ENCODE results near the gene FLT3.
"Not testable (repeated sequence)": the region's sequence is repeated elsewhere in the genome, so short reads cannot be mapped to it uniquely, and the experiment has no call there.

The FLT3 gene

GRCh38 chr13:28099396-28100149 is 803 bp downstream of the FLT3 start:
- no peak for DNase-seq (ENCODE audit: low read depth)

DNA sequence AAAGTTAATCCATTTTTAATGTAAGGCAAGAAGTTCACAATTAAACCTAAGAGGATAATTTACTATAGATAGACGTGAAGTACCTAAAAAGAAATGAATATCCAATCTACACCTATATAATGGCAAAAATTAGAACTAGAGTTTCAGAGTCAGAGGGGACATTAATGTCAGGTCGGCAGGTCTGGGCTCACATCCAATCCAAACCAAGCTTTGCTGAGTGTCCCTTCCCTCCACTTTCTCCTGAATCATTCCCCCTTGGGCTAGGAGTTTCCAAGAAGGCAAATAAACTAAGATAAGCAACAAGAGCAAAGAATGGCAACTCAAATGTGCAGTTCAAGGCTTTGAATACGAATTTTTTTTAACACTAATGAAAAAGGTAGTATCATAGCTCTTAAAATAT is 2.9 kb downstream of the FLT3 start:
- no peak for DNase-seq (ENCODE audit: low read depth)

DNA sequence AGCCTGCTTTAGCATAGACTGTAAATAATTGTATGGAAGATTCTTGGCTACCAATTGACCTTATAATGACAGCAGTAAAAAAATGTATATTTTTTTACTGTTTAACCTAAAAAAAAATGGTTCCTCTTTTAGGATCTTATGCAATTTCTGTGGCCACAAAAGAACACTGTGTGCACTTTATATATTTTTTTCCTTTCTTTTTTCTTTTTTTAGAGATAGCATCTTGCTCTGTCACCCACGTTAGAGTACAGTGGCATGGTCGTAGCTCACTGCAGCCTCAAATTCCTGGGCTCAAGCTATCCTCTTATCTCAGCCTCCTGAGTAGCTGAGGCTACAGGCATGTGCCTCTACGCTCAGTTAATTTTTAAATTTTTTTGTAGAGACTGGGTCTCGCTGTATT is 6.1 kb downstream of the FLT3 start:
- DNase-seq (ENCODE audit: low read depth), result no peak

DNA sequence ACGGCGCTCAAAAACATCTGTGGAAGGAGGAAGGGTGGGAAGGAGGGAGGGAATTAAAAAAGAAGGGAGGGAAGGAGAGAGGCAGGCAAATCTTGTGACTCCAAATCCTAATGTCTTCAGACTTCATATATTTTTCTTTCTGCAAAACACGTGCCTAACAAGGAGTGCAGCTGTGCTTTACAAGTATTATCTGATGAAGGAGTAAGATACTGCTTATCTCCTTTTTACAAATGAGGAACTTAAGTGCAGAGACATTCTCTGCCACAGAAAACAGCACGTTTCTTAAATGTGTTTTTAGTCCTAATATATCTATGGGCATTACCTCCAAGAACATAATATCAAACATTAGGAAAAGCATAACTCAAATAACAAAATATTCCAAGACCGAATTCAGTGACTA is 6.5 kb downstream of the FLT3 start:
- no peak for DNase-seq (ENCODE audit: low read depth)

GRCh38 chr13:28092431-28092830 is 7.9 kb downstream of the FLT3 start:
- DNase-seq (ENCODE audit: low read depth), result no peak

- DNase-seq (ENCODE audit: low read depth), result no peak
Measured at GRCh38 chr13:28089065-28089464, 11.3 kb downstream of the FLT3 start.

GRCh38 chr13:28077820-28078219 is 22.6 kb downstream of the FLT3 start:
- DNase-seq (ENCODE audit: low read depth), result not testable (repeated sequence)

- no peak for DNase-seq (ENCODE audit: low read depth)
Measured at GRCh38 chr13:28077231-28077630, 23.1 kb downstream of the FLT3 start.

GRCh38 chr13:28071424-28071823 is 29.0 kb downstream of the FLT3 start:
- no peak for DNase-seq (ENCODE audit: low read depth)

- no peak for DNase-seq (ENCODE audit: low read depth)
Measured at GRCh38 chr13:28067491-28067890, 32.9 kb downstream of the FLT3 start.

DNA sequence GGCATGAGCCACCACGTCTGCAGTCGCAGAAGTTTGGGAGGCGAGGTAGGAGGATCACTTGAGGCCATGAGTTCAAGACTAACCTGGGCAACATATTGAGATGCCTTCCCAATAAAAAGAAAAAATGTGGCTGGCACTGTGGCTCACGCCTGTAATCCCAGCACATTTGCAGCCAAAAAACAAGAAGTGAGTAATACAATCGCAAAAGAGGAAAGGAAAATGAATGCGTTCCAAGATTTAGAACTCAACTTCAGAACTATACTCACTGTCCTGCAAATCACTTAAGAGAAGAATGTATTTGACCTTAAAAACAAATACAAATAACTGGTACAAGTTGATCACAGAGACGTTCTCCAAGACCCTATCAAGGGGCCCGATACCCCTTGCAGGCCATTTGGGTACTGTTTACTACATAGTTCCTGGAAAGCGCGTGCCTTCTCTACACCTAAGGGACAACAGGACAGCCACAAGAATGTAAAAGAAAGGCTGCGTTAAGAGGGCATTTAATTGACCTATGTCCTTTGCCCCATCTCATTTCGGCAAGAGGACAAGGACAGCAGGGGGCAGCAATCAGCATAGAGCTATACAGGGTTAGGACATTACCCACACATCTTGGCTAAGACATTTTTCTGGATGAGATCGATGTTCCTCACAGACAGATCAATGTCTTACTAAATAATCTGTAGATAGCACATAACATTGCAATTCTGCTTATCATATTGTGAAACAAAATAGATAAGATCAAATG is 41.3 kb downstream of the FLT3 start:
- peak; percentile 15 for DNase-seq (ENCODE audit: low read depth)

DNA sequence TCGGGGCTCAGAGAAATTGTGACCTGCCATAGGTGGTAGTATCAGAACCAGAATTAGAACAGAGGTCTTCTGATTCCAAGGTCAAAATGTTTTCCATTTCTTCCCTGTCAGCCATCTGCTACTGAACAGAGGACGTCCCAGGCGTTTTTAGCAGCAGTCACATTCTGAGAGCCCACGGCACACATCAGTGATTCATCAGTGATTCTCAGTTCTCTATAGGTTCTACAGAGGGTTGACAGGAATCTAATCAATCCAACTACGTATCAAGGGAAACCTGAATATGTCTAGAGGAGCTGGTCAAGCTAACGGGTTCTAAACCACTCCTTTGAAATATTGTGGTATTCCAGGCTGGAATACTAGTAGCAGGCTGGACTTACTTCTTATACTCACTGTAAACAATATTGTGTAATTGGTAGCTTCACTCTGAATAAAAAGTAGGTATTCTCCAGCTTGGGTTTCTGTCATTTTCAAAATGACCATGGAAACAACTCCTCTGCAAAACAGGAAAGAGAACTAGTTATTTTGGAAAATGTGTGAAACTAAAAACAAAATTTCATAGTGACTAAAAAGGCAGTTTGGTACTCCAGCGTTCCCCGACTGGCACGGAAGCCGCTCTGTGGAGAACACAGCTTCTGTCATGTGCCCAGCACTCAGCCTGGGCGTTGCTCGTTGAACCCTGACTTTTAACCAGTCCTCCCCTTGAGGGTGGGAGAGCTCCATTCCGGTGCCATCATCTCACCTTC is 43.2 kb downstream of the FLT3 start:
- DNase-seq (ENCODE audit: low read depth), result no peak

- DNase-seq (ENCODE audit: low read depth), result no peak
Measured at GRCh38 chr13:28056426-28056825, 44.0 kb downstream of the FLT3 start.

DNA sequence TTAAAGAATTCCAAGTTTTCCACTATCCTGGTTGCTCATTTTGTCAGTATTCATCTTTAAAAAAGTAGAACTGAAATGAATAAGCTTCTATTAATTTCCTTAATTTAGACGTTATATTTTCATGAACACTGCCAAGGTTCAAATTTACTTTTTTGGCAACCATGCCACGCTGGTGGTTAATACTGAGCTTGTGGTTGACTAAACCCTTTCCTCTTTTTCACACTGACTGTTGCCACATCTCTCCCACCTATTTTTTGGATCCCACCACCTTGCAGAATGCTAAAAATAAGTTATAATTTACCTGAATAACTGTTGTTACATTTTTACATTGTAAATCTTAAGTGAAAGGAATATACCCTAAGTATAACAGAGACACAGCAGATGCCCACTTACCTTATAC is 45.0 kb downstream of the FLT3 start:
- DNase-seq (ENCODE audit: low read depth), result no peak

DNA sequence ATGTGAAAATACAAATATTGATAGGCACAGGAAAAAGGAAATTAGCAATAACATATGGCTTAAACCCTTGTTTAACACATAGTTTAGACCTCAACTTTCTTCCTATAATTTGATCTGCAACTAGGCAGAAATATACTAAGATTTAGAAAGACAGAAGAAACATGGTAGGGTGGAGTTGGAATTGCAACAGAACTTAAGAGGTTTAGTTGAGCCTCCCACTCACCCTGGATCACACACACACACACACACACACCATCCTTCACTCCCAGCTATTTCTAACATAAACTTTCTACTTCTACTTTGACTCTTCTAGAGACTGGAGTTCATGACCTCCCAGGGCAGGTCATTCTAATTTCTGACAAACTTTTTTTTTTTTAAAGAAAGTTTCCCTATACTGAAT is 47.4 kb downstream of the FLT3 start:
- DNase-seq (ENCODE audit: low read depth), result no peak

DNA sequence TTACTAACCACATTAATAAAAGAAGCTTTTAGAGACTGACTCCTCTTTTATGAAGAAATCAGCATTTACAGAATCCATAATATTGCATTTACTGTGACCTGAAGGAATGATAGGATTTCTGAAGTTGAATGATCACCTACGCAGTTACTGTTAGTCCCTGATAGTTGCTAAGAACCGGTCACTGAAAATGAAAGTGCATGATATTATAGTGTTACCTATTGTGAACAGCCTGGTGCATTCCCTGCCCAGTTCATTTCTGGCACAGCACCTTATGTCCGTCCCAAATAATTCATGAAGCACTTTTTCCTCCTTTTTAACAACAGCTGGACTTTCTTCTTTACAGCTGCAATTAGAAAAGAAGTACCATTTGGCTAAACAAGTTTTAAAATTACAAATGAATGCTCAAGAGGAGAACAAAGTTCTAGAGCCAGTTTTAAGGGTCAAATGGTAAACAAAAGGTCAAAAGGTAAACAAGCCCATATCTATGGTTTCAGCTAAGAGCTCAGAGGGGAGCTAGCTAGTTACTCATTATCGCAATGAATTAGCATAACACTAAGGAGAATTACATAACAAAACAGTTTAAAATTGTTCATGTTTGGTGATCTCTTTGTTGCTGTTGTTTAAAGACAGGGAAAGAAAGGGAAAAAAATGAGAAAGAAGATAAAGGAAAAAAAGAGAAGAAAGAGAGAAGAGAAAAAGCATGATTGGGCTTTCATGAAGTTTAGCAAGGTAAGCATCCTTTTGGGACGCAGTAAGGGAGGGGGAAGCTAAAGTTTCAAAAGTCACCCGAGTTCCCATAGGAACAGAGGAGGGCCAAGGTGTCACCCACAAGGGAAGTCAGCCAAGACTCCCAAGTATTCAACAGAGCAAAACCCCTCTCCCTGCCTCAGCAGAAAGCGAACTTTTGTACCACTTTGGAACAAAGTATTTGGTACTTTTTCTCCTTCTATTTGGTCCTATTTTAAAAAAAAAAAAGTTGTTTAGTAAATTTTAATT is 50.2 kb downstream of the FLT3 start:
- no peak for DNase-seq (ENCODE audit: low read depth)

- DNase-seq (ENCODE audit: low read depth), result no peak
Measured at GRCh38 chr13:28049215-28049614, 51.2 kb downstream of the FLT3 start.

DNA sequence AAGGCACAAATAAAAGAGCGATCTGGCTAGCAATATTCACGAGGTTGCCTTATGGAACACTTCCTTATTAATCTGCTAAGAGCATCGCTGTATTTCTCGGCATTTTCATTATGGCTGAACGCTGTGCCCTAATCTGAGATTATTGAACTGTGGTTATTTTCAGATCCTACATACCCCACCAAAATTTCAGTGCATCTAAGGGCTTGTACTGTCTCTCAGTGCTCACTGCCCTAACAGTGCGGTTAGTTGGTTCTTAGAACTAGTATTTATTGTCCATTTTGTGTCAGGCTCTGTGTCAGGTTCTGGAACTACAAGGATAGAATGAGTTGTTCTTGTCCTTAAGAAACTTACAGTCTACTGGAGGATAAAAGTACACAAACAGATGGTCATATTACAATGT is 51.6 kb downstream of the FLT3 start:
- DNase-seq (ENCODE audit: low read depth), result no peak

- DNase-seq (ENCODE audit: low read depth), result no peak
Measured at GRCh38 chr13:28047757-28048388, 52.5 kb downstream of the FLT3 start.

- DNase-seq (ENCODE audit: low read depth), result no peak
Measured at GRCh38 chr13:28046981-28047380, 53.4 kb downstream of the FLT3 start.

DNA sequence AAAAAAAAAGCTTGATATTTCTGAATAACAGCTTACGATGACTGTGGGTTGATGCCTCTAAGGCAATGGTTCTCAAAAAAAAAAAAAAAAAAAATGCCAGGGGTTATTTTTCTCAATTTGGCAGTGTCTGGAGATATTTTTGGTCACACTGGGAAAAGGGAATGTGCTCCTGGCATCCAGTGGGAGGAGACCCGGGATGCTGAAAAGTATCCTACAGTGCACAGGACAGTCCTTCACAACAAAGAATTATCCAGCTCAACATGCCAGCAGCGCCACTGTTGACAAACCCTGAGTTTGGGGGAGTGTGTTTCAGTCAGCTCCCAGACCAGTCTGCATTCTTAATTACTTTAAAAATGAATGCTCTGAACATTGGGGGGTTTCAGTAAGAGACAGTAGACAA is 54.5 kb downstream of the FLT3 start:
- no peak for DNase-seq (ENCODE audit: low read depth)
